Tibial nerve (tissue), 4 donors: ENCODE results near the gene SORBS1.

ENCODE experiments used
- EP300 ChIP-seq, 2 donors: sonication (generic); formaldehyde crosslinking; IDR thresholded peaks; one replicate each; pipeline ENCODE4 v1.6.1; 2017; ENCODE audit warnings: antibody characterized with exemption in 2 of 2, mild to moderate bottlenecking in 1 of 2
- POLR2A ChIP-seq, 2 donors: fragments of 450-650 bp; IDR thresholded peaks; one replicate each; pipeline ENCODE4 v1.6.1; 2017; ENCODE audit warnings: antibody characterized with exemption in 2 of 2, mild to moderate bottlenecking in 2 of 2, moderate library complexity in 2 of 2
- TF ChIP-seq, protein P1 (sequence below), 5 experiments: fragments of 200-600 bp in 3 of 5; fragments of 450-650 bp in 2 of 5; sonication (generic) in 3 of 5; IDR thresholded peaks; one replicate each; pipeline ENCODE4 v1.5.1; 2016 to 2019; ENCODE audit warnings: antibody characterized with exemption in 5 of 5, mild to moderate bottlenecking in 3 of 5, moderate library complexity in 2 of 5

DNA sequence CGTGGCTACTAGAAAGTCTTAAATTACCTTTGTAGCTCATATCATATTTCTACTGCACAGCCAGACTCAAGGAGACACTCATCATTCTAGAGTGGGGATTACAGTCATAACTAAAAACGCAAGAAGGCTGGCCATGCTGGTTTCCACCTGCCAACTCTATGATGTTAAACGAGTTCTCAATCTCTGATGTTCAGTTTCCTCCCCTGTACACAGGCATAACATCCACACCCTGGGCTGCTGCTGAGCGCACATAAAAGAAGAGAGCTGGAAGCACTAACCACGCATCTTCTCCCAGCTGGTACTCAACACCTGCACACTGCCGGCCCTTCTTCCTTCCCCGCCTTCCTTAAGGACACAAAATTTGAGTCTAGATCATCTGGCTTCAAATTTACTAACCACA lies 60.5 kb downstream of the SORBS1 start:
- TF ChIP-seq, protein P1, sequence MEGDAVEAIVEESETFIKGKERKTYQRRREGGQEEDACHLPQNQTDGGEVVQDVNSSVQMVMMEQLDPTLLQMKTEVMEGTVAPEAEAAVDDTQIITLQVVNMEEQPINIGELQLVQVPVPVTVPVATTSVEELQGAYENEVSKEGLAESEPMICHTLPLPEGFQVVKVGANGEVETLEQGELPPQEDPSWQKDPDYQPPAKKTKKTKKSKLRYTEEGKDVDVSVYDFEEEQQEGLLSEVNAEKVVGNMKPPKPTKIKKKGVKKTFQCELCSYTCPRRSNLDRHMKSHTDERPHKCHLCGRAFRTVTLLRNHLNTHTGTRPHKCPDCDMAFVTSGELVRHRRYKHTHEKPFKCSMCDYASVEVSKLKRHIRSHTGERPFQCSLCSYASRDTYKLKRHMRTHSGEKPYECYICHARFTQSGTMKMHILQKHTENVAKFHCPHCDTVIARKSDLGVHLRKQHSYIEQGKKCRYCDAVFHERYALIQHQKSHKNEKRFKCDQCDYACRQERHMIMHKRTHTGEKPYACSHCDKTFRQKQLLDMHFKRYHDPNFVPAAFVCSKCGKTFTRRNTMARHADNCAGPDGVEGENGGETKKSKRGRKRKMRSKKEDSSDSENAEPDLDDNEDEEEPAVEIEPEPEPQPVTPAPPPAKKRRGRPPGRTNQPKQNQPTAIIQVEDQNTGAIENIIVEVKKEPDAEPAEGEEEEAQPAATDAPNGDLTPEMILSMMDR (IDR thresholded peaks at IDR 0.05): no peak
- TF ChIP-seq POLR2A (IDR thresholded peaks at IDR 0.05): no peak
- TF ChIP-seq EP300 (IDR thresholded peaks at IDR 0.05): no peak
